Common myeloid progenitor, CD34-positive (primary cell): Measurements from ENCODE around the gene CABP7.

Experiments used
- CTCF ChIA-PET: fragments of 350-600 bp; sonication (Branson Sonifier 250); formaldehyde crosslinking; loops from one replicate; lab custom pipeline; 2021; ENCODE audit warnings: antibody characterized with exemption; lab: Charles Lee
- POLR2A ChIA-PET: fragments of 350-600 bp; sonication (Branson Sonifier 250); formaldehyde crosslinking; loops from one replicate; lab custom pipeline; 2021; ENCODE audit warnings: antibody characterized with exemption; lab: Charles Lee
- DNase-seq, 3 donors: peaks; one replicate each; pipeline versions ENCODE4 v3.0.0 to v3.0.0-alpha.2; 2013
- H3K27ac ChIP-seq, 2 experiments: 1 replicate in 1 of 2; 2 replicates in 1 of 2; pipeline ENCODE4 v1.7.0; 2013; ENCODE audit warnings: inconsistent platforms in 2 of 2, low read length in 2 of 2, mild to moderate bottlenecking in 2 of 2, low read depth in 1 of 2, moderate library complexity in 1 of 2; ENCODE audit not compliant: severe bottlenecking in 2 of 2, insufficient read depth in 1 of 2, poor library complexity in 1 of 2
- H3K27me3 ChIP-seq, 5 experiments: replicated peaks in 2 of 5; 1 replicate in 3 of 5; 2 replicates in 2 of 5; pipeline versions ENCODE4 v1.6.1 to v1.7.0; 2013; ENCODE audit warnings: low read length in 4 of 5, mild to moderate bottlenecking in 2 of 5, moderate library complexity in 2 of 5, inconsistent platforms in 1 of 5; ENCODE audit not compliant: insufficient read depth in 5 of 5, control insufficient read depth in 4 of 5
- H3K36me3 ChIP-seq, 4 experiments: 1 replicate in 2 of 4; 2 replicates in 2 of 4; pipeline versions ENCODE4 v1.6.1 to v1.7.0; 2013; ENCODE audit warnings: low read length in 3 of 4, control low read depth in 1 of 4, mild to moderate bottlenecking in 1 of 4; ENCODE audit not compliant: control insufficient read depth in 4 of 4, insufficient read depth in 4 of 4
- H3K4me1 ChIP-seq, 4 experiments: 1 replicate in 3 of 4; 2 replicates in 1 of 4; pipeline versions ENCODE4 v1.6.1 to v1.7.1; 2013; ENCODE audit warnings: low read length in 3 of 4, mild to moderate bottlenecking in 3 of 4, control low read depth in 1 of 4, inconsistent platforms in 1 of 4, moderate library complexity in 1 of 4; ENCODE audit not compliant: control insufficient read depth in 4 of 4, insufficient read depth in 4 of 4; ENCODE audit errors: control extremely low read depth in 1 of 4
- H3K4me3 ChIP-seq, 7 experiments: 1 replicate in 4 of 7; 2 replicates in 3 of 7; pipeline versions ENCODE4 v1.5.1 to v1.7.0; 2013; ENCODE audit warnings: mild to moderate bottlenecking in 7 of 7, low read length in 6 of 7, moderate library complexity in 6 of 7, inconsistent platforms in 2 of 7, low read depth in 2 of 7, control low read depth in 1 of 7; ENCODE audit not compliant: insufficient read depth in 4 of 7, control insufficient read depth in 1 of 7; ENCODE audit errors: extremely low read depth in 1 of 7
- H3K9me3 ChIP-seq, 5 experiments: 1 replicate in 4 of 5; 2 replicates in 1 of 5; pipeline versions ENCODE4 v1.6.1 to v1.7.1; 2013; ENCODE audit warnings: low read length in 4 of 5, mild to moderate bottlenecking in 2 of 5, inconsistent platforms in 1 of 5, low read depth in 1 of 5, moderate library complexity in 1 of 5; ENCODE audit not compliant: control insufficient read depth in 4 of 5, insufficient read depth in 2 of 5; ENCODE audit errors: control extremely low read depth in 1 of 5
- whole genome bisulfite sequencing: methylation state at CpG from one replicate; pipeline ENCODE4 v1.1.5; 2013; ENCODE audit not compliant: insufficient coverage; 5-methylcytosine and 5-hydroxymethylcytosine counted together

CABP7 gene

GRCh38 chr22:29741926-29742325 lies 22.1 kb downstream of the CABP7 start:
- CTCF ChIA-PET, result interaction anchor here (1.0 to 2.5 kb wide), 5 partner anchors 8 to 52 kb away, joined by 3 to 13 read pairs (median 4); no protein-coding TSS in a partner anchor
- POLR2A ChIA-PET, result interaction anchor here (1.5 kb wide), 1 partner anchor 8 kb away, joined by 7 read pairs; no protein-coding TSS in a partner anchor
- 100% methylated on average over 1 of the region's 2 CpGs for WGBS

GRCh38 chr22:29742326-29742725 lies 22.5 kb downstream of the CABP7 start:
- ChIA-PET CTCF (interaction anchor here (1.0 to 2.5 kb wide), 4 partner anchors 8 to 53 kb away, joined by 3 to 13 read pairs (median 4); no protein-coding TSS in a partner anchor), POLR2A (interaction anchor here (1.5 kb wide), 1 partner anchor 9 kb away, joined by 7 read pairs; no protein-coding TSS in a partner anchor)
- 33% methylated on average over 7 of the region's 13 CpGs for WGBS
- peak in 2 of 3 donors; percentile 31 to 47 for DNase-seq
- H3K4me3 ChIP-seq, result no peak overlapping the region
- peaks cover 0 to 50% (median 10%) of the 10 kb centered on the region in 4 experiments for H3K36me3 ChIP-seq
- H3K27ac ChIP-seq, result no peak overlapping the region
- H3K4me1 ChIP-seq, result peaks cover 0 to 6% (median 1%) of the 10 kb centered on the region in 4 experiments
- no peaks in the 10 kb centered on the region for H3K9me3 ChIP-seq
- H3K27me3 ChIP-seq, result no peaks in the 10 kb centered on the region

More at GRCh38 chr22:29741926-29742325, 22.1 kb downstream of the CABP7 start:
- H3K36me3 ChIP-seq, result peaks cover 0 to 46% (median 10%) of the 10 kb centered on the region in 4 experiments
- H3K4me1 ChIP-seq, result peaks cover 0 to 6% (median 1%) of the 10 kb centered on the region in 4 experiments
- no peaks in the 10 kb centered on the region for H3K27me3 ChIP-seq
- H3K4me3 ChIP-seq, result no peak overlapping the region
- no peak overlapping the region for H3K27ac ChIP-seq
- no peaks in the 10 kb centered on the region for H3K9me3 ChIP-seq
- DNase-seq, result no peak

GRCh38 chr22:29744902-29745301 lies 25.1 kb downstream of the CABP7 start:
- ChIA-PET POLR2A (no interaction called here), CTCF (interaction anchor here (1.1 kb wide), 1 partner anchor 11 kb away, joined by 3 read pairs; no protein-coding TSS in a partner anchor)
- DNase-seq, result no peak
- no peaks in the 10 kb centered on the region for H3K9me3 ChIP-seq
- 95% methylated on average over 2 of the region's 8 CpGs for WGBS
- no peak overlapping the region for H3K4me3 ChIP-seq
- no peaks in the 10 kb centered on the region for H3K27me3 ChIP-seq
- peaks cover 0 to 43% (median 11%) of the 10 kb centered on the region in 4 experiments for H3K36me3 ChIP-seq
- H3K4me1 ChIP-seq, result peaks cover 0 to 6% (median 1%) of the 10 kb centered on the region in 4 experiments
- no peak overlapping the region for H3K27ac ChIP-seq

- WGBS, result 95% methylated on average over 7 of the region's 7 CpGs
- Histone ChIP-seq H3K27me3 (no peaks in the 10 kb centered on the region), H3K4me3 (no peak overlapping the region), H3K9me3 (no peaks in the 10 kb centered on the region), H3K27ac (no peak overlapping the region), H3K4me1 (peaks cover 0 to 14% (median 0%) of the 10 kb centered on the region in 4 experiments), H3K36me3 (peaks cover 0 to 29% (median 11%) of the 10 kb centered on the region in 4 experiments)
- ChIA-PET POLR2A (no interaction called here), CTCF (no interaction called here)
- DNase-seq, result no peak
Observed at GRCh38 chr22:29747832-29748231, 28.0 kb downstream of the CABP7 start.

- POLR2A ChIA-PET, result no interaction called here
- H3K27me3 ChIP-seq, result no peaks in the 10 kb centered on the region
- H3K36me3 ChIP-seq, result peaks cover 0 to 31% (median 11%) of the 10 kb centered on the region in 4 experiments
- H3K4me1 ChIP-seq, result peaks cover 0 to 14% (median 0%) of the 10 kb centered on the region in 4 experiments
- H3K4me3 ChIP-seq, result no peak overlapping the region
- WGBS, result 99% methylated on average over 9 of the region's 9 CpGs
- no peaks in the 10 kb centered on the region for H3K9me3 ChIP-seq
- no peak for DNase-seq
- H3K27ac ChIP-seq, result no peak overlapping the region
- CTCF ChIA-PET, result no interaction called here
Observed at GRCh38 chr22:29748248-29748893, 28.6 kb downstream of the CABP7 start.

- no peak for DNase-seq
- H3K36me3 ChIP-seq, result peaks cover 0 to 29% (median 13%) of the 10 kb centered on the region in 4 experiments
- no peaks in the 10 kb centered on the region for H3K27me3 ChIP-seq
- WGBS, result 100% methylated on average over 3 of the region's 3 CpGs
- peaks cover 0 to 14% (median 0%) of the 10 kb centered on the region in 4 experiments for H3K4me1 ChIP-seq
- H3K9me3 ChIP-seq, result no peaks in the 10 kb centered on the region
- ChIA-PET CTCF (interaction anchor here (1.9 kb wide), 1 partner anchor 10 kb away, joined by 5 read pairs; no protein-coding TSS in a partner anchor), POLR2A (no interaction called here)
- no peak overlapping the region for H3K4me3 ChIP-seq
- H3K27ac ChIP-seq, result no peak overlapping the region
Observed at GRCh38 chr22:29750029-29750428, 30.2 kb downstream of the CABP7 start.
